ENCODE data around the gene APH1B. TPM values are rescaled to one million over a fixed set of nuclear protein-coding genes. Genes with fewer than 3 reads are reported as not detected.
A peak's percentile ranks its signal among the peaks of the same experiment; 100 is the strongest.

Gene APH1B
- total RNA-seq, 1 donor from 2014 or later, result 6.2 TPM

DNA sequence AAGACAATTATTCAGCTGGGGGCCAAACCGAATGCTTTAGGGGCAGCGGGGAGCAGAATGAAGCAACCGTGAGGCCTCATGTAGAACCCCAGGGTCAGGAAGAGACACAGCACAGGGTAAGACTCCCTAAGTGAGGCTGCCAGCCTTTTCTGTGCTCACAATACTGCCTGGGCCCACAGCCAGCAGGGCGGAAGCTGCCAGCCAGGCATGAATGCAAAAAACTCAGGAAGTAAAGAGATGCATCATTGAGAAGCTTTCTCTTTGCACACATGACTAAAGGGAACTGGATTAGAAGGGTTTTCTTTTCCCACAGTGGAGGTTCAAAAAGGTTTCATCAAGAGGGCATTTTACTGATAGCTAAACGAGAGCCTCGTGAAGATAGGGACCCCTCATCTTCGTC, 71.0 kb downstream of the APH1B start:
- Histone ChIP-seq H3K9me3 (replicated peaks) (no peaks in the 10 kb centered on the region), H3K4me1 (peaks cover 44% of the 10 kb centered on the region), H3K36me3 (no peaks in the 10 kb centered on the region), H3K4me3 (no peak overlapping the region), H3K27me3 (ENCODE audit: low read depth) (no peaks in the 10 kb centered on the region), H3K27ac (replicated peaks) (peak overlapping the region; percentile 82)
- intact Hi-C loops (cut with micrococcal nuclease), result no loop called here
- TF ChIP-seq, protein P1, sequence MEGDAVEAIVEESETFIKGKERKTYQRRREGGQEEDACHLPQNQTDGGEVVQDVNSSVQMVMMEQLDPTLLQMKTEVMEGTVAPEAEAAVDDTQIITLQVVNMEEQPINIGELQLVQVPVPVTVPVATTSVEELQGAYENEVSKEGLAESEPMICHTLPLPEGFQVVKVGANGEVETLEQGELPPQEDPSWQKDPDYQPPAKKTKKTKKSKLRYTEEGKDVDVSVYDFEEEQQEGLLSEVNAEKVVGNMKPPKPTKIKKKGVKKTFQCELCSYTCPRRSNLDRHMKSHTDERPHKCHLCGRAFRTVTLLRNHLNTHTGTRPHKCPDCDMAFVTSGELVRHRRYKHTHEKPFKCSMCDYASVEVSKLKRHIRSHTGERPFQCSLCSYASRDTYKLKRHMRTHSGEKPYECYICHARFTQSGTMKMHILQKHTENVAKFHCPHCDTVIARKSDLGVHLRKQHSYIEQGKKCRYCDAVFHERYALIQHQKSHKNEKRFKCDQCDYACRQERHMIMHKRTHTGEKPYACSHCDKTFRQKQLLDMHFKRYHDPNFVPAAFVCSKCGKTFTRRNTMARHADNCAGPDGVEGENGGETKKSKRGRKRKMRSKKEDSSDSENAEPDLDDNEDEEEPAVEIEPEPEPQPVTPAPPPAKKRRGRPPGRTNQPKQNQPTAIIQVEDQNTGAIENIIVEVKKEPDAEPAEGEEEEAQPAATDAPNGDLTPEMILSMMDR (IDR thresholded peaks at IDR 0.05; ENCODE audit: borderline replicate concordance), result no peak
- DNase-seq, result peak; percentile 64

- Histone ChIP-seq H3K36me3 (no peaks in the 10 kb centered on the region), H3K27ac (replicated peaks) (peak overlapping the region; percentile 82), H3K4me3 (no peak overlapping the region), H3K4me1 (peaks cover 44% of the 10 kb centered on the region), H3K9me3 (replicated peaks) (no peaks in the 10 kb centered on the region), H3K27me3 (ENCODE audit: low read depth) (no peaks in the 10 kb centered on the region)
- intact Hi-C loops (cut with micrococcal nuclease), result no loop called here
- DNase-seq, result no peak
- TF ChIP-seq, protein P1 (IDR thresholded peaks at IDR 0.05; ENCODE audit: borderline replicate concordance), result no peak
These were observed 71.8 kb downstream of the APH1B start for GRCh38 chr15:63349156-63349555.

GRCh38 chr15:63349621-63350020, 72.2 kb downstream of the APH1B start:
- Histone ChIP-seq H3K36me3 (no peaks in the 10 kb centered on the region), H3K27ac (replicated peaks) (peak overlapping the region; percentile 82), H3K4me1 (peaks cover 44% of the 10 kb centered on the region), H3K9me3 (replicated peaks) (no peaks in the 10 kb centered on the region), H3K4me3 (no peak overlapping the region), H3K27me3 (ENCODE audit: low read depth) (no peaks in the 10 kb centered on the region)
- intact Hi-C loops (cut with micrococcal nuclease), result no loop called here
- no peak for DNase-seq
- TF ChIP-seq, protein P1 (IDR thresholded peaks at IDR 0.05; ENCODE audit: borderline replicate concordance), result no peak

- peak; percentile 67 for DNase-seq
- Histone ChIP-seq H3K27me3 (ENCODE audit: low read depth) (no peaks in the 10 kb centered on the region), H3K27ac (replicated peaks) (peak overlapping the region; percentile 82), H3K36me3 (no peaks in the 10 kb centered on the region), H3K4me3 (no peak overlapping the region), H3K4me1 (peaks cover 44% of the 10 kb centered on the region), H3K9me3 (replicated peaks) (no peaks in the 10 kb centered on the region)
- TF ChIP-seq, protein P1 (IDR thresholded peaks at IDR 0.05; ENCODE audit: borderline replicate concordance), result no peak
- intact Hi-C loops (cut with micrococcal nuclease), result no loop called here
These were observed 72.8 kb downstream of the APH1B start for GRCh38 chr15:63350178-63350621.

DNA sequence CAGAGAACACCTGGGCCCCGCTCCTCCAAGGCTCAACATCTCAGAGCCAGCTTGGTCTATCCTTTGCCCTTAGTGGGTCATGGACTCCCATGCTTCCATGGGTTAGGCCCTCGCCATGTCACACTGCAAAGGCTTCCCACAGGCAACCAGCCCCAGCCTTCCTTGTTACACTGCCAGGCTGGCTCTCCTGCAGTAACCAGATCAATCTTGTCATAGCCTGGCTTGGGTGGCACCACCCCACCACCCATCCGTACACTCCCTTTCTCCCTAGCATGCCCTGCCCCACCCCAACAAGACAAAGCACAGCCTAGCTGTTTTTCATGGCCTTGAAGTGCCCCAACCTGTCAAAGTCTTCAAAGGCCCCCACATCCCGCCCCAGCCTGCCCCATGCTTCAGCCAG, 73.8 kb downstream of the APH1B start:
- intact Hi-C loops (cut with micrococcal nuclease), result no loop called here
- no peak overlapping the region for H3K27ac ChIP-seq (replicated peaks)
- no peak for DNase-seq
- H3K9me3 ChIP-seq (replicated peaks), result no peaks in the 10 kb centered on the region
- no peak overlapping the region for H3K4me3 ChIP-seq
- H3K4me1 ChIP-seq, result peaks cover 44% of the 10 kb centered on the region
- TF ChIP-seq, protein P1 (IDR thresholded peaks at IDR 0.05; ENCODE audit: borderline replicate concordance), result no peak
- no peaks in the 10 kb centered on the region for H3K27me3 ChIP-seq (ENCODE audit: low read depth)
- H3K36me3 ChIP-seq, result no peaks in the 10 kb centered on the region

All from left ventricle myocardium inferior (tissue), 1 donor.